Activated CD4-positive, alpha-beta T cell treated with anti-CD3 and anti-CD28 coated beads for 1 hour (primary cell): ENCODE results near the gene GLRX5.
"Not testable (repeated sequence)": the region's sequence is repeated elsewhere in the genome, so short reads cannot be mapped to it uniquely, and the experiment has no call there.

Experiments
- DNase-seq: peaks from one replicate; pipeline ENCODE4 v3.0.0-alpha.2; 2020

Gene GLRX5

DNA sequence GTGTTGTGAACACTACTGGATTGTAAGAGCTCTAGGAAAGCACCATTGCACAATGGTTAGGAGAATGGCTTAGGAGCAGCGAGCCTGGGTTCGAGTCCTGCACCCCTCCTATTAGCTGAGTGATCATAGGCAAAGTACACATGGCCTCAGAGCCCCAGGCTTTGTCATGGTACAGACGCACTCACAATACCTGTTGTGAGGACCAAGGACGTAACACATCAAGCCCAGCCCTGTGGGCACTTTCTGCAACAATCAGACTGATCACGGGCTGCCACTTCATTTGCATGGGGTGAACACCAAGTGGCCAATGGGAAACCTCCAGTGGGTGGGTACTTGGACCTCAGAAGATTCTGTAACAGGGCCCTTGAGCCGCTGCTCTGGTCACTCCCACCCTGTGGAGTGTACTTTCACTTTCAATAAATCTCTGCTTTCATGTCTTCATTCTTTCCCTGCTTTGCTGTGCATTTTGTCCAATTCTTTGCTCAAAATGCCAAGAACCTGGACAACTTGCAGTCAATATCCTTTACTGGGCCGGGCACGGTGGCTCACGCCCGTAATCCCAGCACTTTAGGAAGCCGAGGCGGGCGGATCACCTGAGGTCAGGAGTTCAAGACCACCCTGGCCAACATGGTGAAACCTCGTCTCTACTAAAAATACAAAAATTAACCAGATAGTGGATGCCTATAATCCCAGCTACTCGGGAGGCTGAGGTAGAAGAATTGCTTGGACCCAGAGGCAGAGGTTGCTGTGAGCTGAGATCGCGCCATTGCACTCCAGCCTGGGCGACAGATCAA is 28.2 kb downstream of the GLRX5 start:
- no peak for DNase-seq

DNA sequence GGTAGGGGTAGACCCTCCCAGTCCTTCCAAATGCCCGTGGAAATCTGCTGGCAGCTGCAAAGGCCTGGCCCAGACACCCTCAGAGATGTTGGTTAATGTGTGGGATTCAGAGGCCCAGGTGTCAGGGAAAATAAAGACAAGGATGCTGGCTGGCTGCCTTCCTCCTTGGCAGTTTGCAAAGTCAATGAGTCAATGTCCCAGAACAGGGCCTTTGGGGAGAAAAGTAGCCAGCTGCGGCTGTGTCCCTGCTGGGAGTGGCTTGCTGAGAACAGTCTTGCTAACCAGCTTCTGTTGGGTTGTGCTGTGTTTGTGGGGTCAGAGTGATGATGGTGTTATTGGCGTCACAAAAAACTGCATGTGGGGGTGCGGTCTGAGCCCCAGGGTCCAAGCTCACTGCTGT is 29.2 kb downstream of the GLRX5 start:
- no peak for DNase-seq

DNA sequence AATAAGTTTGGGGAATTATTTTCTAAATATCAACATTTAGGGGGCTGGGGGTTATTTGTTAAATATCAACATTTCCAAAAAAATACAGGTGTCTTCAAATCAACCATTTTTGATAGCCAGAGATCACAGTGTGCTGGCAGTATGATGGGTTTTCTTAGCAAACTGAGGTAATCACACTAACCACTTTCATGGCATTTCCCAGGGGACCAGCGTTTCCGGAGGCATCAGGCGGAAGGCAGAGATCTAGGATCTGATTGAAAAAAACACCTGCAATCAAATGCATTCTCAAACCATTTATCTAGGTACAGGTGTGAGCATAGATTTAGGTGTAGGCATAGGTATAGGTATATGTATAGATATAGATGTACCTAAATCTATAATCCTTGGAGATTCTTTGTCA is 34.6 kb downstream of the GLRX5 start:
- no peak for DNase-seq

DNA sequence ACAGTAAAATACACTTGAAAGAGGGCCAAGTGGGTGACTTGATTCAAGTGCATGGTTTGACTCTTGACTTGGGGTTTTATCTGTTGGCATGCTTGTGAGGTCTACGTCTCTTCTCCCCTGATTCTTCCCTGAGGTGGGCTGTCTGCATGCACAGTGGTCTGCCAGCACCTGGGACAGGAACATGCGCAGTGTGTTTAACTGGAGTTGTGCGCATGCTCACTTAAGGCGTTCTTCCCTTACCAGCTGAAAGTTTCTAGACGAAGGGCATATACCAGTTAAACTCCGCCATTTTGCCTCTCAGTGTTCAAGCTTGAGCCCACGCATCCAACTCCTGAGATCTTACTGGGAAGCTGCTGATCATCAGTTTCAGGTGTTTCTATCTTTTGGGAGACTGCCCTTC is 38.5 kb downstream of the GLRX5 start:
- no peak for DNase-seq

DNA sequence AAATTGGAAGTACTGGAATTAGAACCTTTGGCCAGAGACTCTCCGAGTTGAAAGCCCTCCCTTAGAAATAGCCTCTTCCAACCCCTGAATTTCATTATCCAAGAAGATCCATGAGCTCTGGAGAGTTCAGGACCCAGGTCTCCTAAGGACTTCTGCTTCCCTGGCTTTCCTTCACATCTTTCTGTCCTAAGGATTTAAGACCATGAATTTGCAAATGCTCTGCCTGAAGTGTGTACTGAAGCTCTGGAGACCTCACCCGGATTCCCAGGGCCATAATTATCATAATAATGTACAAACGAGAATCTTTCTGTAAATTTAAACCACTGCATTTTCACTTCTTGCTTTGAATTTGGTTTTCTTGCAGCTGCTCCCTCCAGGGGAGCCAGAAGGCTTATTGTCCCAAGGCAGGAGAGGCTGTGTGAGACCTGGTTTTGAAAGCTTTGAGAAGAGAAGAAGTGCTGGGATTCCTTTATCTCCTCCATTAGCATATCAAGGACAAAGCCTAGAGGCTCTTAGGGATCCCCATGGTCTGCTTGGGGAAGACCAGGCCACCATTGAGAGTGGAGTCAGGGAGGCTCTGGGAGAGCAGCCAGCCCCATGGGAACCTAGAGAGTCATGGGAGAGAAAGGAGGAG is 41.1 kb downstream of the GLRX5 start:
- no peak for DNase-seq

DNA sequence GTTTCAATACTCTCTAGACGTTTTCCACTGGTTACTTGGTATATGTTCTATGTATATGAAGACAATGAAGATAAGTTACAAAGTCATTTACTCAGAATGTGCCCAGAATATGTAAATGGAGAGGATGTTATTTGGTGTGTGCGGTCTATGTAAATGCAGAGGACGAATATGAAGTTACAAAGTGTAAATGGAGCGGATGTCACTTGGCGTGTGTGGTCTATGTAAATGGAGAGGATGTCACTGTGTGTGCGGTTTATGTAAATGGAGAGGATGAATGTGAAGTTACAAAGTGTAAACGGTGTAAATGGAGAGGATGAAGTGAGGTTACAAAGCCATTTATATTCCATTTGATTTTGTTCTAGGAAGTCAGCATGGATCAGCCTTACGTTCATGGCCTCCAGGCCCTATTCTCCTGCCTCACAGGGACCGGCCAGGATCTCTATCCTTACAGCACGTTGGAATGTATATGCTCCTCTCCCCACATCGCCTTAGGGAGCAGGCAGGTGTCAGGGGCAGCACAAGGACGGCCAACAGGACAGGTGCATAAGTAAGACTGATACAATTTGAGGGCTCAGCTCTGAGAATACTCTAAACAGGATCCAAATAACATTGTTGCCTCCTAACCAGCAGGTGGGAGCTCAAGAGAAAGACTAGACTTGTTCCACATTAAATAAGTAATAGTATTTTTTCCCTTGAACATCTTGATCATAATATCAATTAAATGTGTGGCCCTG is 42.4 kb downstream of the GLRX5 start:
- DNase-seq: no peak

DNA sequence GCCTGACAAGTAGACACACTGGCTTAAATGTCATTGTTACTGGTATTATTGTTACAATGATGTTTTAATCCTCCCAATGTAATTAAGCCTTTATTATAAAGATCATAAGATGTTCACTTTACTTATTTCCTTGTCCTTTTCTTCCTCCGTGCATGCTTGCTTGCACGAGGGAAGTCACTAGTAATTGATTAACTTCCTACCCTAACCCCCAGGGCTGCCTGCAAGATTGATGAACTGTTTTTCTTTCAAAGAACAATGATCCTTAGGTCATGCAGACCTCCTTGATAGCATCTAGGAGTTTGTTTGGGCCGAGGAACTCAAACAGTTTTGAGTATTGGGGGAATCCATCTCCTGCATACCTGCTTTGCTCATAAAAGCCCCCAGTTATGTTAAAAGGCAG is 43.0 kb downstream of the GLRX5 start:
- no peak for DNase-seq

DNA sequence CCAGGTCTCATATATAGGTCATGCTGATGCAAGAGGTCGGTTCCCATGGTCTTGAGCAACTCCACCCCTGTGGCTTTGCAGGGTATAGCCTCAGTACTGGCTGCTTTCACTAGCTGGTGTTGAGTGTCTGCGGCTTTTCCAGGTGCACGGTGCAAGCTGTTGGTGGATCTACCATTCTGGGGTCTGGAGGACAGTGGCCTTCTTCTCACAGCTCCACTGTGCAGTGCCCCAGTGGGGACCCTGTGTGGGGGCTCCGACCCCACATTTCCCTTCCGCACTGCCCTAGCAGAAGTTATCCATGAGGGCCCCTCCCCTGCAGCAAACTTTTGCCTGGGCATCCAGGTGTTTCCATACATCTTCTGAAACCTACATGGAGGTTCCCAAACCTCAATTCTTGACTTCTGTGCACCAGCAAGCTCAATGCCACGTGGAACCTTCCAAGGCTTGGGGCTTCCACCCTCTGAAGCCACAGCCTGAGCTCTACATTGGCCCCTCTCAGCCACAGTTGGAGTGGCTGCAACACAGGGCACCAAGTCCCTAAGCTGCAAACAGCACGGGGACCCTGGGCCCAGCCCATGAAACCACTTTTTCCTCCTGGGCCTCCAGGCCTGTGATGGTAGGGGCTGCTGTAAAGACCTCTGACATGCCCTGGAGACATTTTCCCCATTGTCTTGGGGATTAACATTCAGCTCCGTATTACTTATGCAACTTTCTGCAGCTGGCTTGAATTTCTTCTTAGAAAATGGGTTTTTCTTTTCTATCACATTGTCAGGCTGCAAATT is 49.2 kb downstream of the GLRX5 start:
- not testable (repeated sequence) for DNase-seq

DNA sequence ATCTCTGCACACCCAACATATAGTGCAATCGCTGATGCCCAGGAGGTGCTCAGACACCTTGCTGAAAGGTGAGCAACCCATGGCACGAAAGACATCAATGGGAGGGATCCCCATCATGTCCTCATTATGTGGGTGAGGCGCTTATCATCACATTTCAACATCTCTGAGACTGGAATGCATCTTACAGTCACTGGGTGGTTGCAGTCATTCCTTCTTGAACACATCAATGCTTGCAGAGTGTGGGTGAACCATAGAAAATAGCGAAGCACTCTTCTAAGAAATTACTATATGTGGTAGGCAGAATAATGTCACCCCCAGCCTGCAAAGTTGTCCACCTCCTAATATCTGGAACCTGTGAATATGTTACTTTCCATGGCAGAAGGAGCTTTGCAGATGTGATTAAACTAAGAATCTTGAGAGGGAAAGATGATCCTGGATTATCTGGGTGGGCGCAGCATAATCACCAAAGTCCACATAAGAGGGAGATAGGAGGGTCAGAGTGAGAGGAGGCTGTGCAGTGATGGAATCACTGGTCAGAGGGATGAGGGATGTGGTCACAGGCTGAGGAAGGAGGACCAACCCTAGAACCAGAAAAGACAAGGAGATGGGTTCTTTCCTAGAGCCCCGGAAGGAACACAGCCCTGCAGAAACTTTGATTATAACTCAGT is 51.2 kb downstream of the GLRX5 start:
- no peak for DNase-seq

DNA sequence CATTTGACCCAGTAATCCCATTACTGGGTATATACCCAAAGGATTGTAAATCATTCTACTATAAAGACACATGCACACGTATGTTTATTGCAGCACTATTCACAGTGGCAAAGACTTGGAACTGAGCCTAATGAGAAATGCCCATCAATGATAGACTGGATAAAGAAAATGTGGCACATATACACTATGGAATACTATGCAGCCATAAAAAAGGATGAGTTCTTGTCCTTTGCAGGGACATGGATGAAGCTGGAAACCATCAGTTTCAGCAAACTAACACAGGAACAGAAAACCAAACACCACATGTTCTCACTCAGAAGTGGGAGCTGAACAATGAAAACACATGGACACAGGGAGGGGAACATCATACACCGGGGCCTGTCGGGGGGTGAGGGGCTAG is 56.3 kb downstream of the GLRX5 start:
- DNase-seq: not testable (repeated sequence)
